GM15510 (cell line): ENCODE data around the gene PRKN.

ENCODE experiments used
- POLR2A ChIP-seq: IDR thresholded peaks from 3 replicates; pipeline ENCODE4 v1.6.1; 2011; ENCODE audit warnings: borderline replicate concordance; ENCODE audit not compliant: insufficient read length; ENCODE audit errors: extremely low read depth

Gene PRKN

GRCh38 chr6:161626132-161626676, 1101.4 kb downstream of the PRKN start:
- no peak for TF ChIP-seq POLR2A

- no peak for TF ChIP-seq POLR2A
Measured at GRCh38 chr6:161624111-161624510, 1103.5 kb downstream of the PRKN start.

- TF ChIP-seq POLR2A, result no peak
Measured at GRCh38 chr6:161622779-161623178, 1104.8 kb downstream of the PRKN start.

- no peak for TF ChIP-seq POLR2A
Measured at GRCh38 chr6:161618831-161619454, 1108.6 kb downstream of the PRKN start.

- no peak for TF ChIP-seq POLR2A
Measured at GRCh38 chr6:161613711-161614110, 1113.9 kb downstream of the PRKN start.

- TF ChIP-seq POLR2A, result no peak
Measured at GRCh38 chr6:161608771-161609170, 1118.8 kb downstream of the PRKN start.

GRCh38 chr6:161607696-161608297, 1119.8 kb downstream of the PRKN start:
- no peak for TF ChIP-seq POLR2A

- no peak for TF ChIP-seq POLR2A
Measured at GRCh38 chr6:161602359-161602758, 1125.2 kb downstream of the PRKN start.

GRCh38 chr6:161598896-161599295, 1128.7 kb downstream of the PRKN start:
- TF ChIP-seq POLR2A, result no peak

GRCh38 chr6:161596807-161597520, 1130.6 kb downstream of the PRKN start:
- TF ChIP-seq POLR2A, result no peak

GRCh38 chr6:161594412-161594811, 1133.2 kb downstream of the PRKN start:
- TF ChIP-seq POLR2A, result no peak

- TF ChIP-seq POLR2A, result no peak
Measured at GRCh38 chr6:161590961-161591627, 1136.5 kb downstream of the PRKN start.

- no peak for TF ChIP-seq POLR2A
Measured at GRCh38 chr6:161586887-161587286, 1140.7 kb downstream of the PRKN start.

GRCh38 chr6:161584621-161585340, 1142.8 kb downstream of the PRKN start:
- TF ChIP-seq POLR2A, result no peak
